HAP-1 (cell line): Measurements from ENCODE around the gene CNP.

Experiments used
- DNase-seq, 2 experiments: peaks; one replicate each; pipeline ENCODE4 v3.0.0-alpha.2; 2016 to 2020; ENCODE audit warnings: low spot score in 2 of 2
- H3K27me3 ChIP-seq: fragments of 250-450 bp; sonication (Bioruptor Pico); 2 replicates; pipeline ENCODE4 v1.5.1; 2020; ENCODE audit warnings: low read depth, mild to moderate bottlenecking, moderate library complexity
- H3K36me3 ChIP-seq: fragments of 250-450 bp; sonication (Bioruptor Pico); replicated peaks from 2 replicates; pipeline ENCODE4 v1.5.1; 2020; ENCODE audit warnings: mild to moderate bottlenecking
- H3K4me1 ChIP-seq: fragments of 250-450 bp; sonication (Bioruptor Pico); 2 replicates; pipeline ENCODE4 v1.5.1; 2020; ENCODE audit warnings: mild to moderate bottlenecking
- H3K4me3 ChIP-seq: fragments of 250-450 bp; sonication (Bioruptor Pico); 2 replicates; pipeline ENCODE4 v1.5.1; 2020; ENCODE audit warnings: mild to moderate bottlenecking, moderate library complexity
- H3K9me3 ChIP-seq: fragments of 250-450 bp; sonication (Bioruptor Pico); 2 replicates; pipeline ENCODE4 v1.5.1; 2020; ENCODE audit warnings: mild to moderate bottlenecking, moderate library complexity
- in situ Hi-C: fragments of 300-500 bp; cut with MboI; formaldehyde crosslinking; loops from 3 replicates; pipeline ENCODE4 v1.14.3; 2020; ENCODE audit warnings: low sequenced_read_pairs, inconsistent platforms, mixed read lengths

Gene CNP

GRCh38 chr17:41972571-41973407 lies 6.2 kb downstream of the CNP start:
- in situ Hi-C loops: no loop called here
- Histone ChIP-seq H3K9me3 (no peaks in the 10 kb centered on the region), H3K27me3 (no peaks in the 10 kb centered on the region), H3K4me1 (no peaks in the 10 kb centered on the region; the same call in 1 of the 2 replicates), H3K36me3 (peaks cover 92% of the 10 kb centered on the region), H3K4me3 (no peak overlapping the region)
- no peak for DNase-seq

DNA sequence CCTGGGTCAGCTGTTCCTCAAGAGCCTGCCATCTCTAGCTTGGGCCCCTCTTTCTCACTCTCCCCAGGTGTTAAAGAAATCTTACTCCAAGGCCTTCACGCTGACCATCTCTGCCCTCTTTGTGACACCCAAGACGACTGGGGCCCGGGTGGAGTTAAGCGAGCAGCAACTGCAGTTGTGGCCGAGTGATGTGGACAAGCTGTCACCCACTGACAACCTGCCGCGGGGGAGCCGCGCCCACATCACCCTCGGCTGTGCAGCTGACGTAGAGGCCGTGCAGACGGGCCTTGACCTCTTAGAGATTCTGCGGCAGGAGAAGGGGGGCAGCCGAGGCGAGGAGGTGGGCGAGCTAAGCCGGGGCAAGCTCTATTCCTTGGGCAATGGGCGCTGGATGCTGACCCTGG lies 6.8 kb downstream of the CNP start:
- Histone ChIP-seq H3K4me1 (no peaks in the 10 kb centered on the region), H3K36me3 (peaks cover 92% of the 10 kb centered on the region), H3K27me3 (no peaks in the 10 kb centered on the region), H3K4me3 (no peak overlapping the region), H3K9me3 (no peaks in the 10 kb centered on the region)
- DNase-seq: no peak
- in situ Hi-C loops: no loop called here

- Histone ChIP-seq H3K36me3 (peaks cover 92% of the 10 kb centered on the region), H3K9me3 (no peaks in the 10 kb centered on the region), H3K4me1 (no peaks in the 10 kb centered on the region), H3K27me3 (no peaks in the 10 kb centered on the region), H3K4me3 (no peak overlapping the region)
- in situ Hi-C loops: no loop called here
- no peak for DNase-seq
These were observed 7.4 kb downstream of the CNP start for GRCh38 chr17:41974031-41974430.

DNA sequence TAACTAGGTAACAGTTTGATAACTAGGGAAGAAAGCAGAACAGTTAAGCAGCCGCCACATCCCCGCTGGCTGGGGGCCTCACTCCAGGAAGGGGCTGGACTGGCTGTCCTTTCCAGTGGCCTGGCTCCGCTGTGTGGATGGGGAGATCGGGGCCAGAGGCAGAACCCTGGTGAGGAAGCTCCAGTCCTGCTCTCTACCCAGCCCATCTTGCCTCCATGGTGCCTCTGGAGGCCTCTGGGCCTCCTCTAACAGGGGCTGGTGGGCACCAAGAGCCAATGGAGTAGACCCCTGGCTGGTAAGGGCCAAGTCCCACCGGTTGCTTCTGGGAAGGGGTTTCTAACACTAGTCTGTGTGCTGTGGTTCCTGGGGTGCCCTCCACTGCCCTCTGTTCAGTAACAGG lies 8.1 kb downstream of the CNP start:
- H3K27me3 ChIP-seq: no peaks in the 10 kb centered on the region
- peaks cover 90% of the 10 kb centered on the region for H3K36me3 ChIP-seq
- no peak for DNase-seq
- H3K4me3 ChIP-seq: no peak overlapping the region
- in situ Hi-C loops: no loop called here
- no peaks in the 10 kb centered on the region for H3K9me3 ChIP-seq
- H3K4me1 ChIP-seq: no peaks in the 10 kb centered on the region

DNA sequence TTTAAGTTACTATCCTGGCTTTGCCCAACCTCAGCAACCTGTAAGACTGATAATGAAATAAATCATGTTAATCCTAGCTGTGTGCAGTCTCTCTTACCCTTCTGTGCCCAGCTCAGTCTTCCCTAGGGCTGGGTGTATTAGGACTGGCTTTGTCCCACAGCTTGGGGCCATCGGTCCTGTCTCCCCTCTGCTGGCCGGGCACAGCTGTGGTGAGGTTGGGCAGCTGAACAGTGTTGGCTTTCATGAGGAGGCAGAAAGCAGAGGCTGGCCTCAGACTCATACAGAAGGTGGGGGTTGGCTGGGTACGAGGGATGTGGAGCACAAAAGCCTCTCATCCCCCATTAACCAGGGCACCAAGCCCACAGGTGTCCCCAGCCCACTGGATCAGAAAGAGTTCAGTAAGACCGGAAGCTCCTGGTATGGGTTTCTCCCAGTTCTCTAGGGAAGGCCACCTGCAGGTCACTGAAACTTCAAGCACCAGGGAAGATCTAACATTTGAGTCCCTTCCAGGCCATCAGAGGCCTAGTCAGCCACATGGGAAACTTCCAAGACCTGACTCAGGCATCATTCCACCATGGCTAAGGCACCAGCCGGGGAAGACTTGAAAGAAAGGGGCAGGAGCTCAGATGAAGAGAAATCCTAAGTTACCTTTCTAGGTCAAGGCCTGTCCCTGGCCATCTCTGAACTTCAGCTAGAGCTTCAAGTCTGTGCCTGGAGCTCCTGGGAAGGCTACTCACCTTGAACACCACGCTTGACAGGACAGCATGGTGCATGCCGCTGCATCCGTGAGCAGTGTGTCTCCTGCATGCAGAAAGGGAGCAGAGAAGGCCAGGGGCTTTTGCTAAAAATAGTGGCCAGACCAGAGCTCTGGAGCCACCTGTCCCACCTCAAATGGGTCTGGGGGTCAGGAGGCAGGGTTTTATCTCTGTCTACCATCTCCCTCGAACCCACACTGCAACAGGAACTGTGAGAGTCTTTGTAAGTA lies 8.8 kb downstream of the CNP start:
- in situ Hi-C loops: no loop called here
- no peak for DNase-seq
- H3K9me3 ChIP-seq: no peaks in the 10 kb centered on the region
- no peak overlapping the region for H3K4me3 ChIP-seq
- no peaks in the 10 kb centered on the region for H3K27me3 ChIP-seq
- H3K36me3 ChIP-seq: peaks cover 89% of the 10 kb centered on the region
- H3K4me1 ChIP-seq: no peaks in the 10 kb centered on the region

DNA sequence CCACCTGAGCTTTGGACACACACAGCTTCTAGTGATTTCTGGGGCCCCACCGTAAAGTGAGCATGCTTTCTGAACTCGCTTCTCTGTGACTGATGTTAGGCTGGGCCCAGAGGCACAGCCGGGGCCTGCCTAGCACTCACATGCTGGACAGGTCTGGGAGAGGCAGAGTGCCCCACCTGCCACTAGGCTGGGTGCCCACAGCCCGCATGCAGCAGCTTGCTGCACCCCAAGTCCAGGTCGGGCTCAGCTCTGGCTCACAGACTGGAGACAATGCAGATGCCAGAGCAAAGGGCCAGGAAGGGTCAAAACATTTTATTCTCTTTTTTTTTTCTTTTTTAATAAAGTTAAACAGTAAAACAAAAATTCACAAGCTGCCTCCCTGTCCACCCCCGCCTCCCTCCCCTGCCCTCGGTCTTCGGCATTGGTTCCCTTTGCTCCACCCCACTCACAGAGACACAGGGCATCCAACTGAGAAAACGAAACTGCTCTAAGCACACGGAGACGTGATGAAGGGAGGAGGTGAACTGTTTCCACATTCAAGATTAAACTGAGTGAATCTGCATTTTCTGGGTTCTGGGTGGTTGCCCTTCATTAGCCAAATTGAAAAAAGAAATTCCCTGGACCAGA lies 9.7 kb downstream of the CNP start:
- Histone ChIP-seq H3K4me1 (no peaks in the 10 kb centered on the region), H3K4me3 (no peak overlapping the region), H3K9me3 (no peaks in the 10 kb centered on the region), H3K27me3 (no peaks in the 10 kb centered on the region), H3K36me3 (peaks cover 91% of the 10 kb centered on the region)
- no peak for DNase-seq
- in situ Hi-C loops: no loop called here

DNA sequence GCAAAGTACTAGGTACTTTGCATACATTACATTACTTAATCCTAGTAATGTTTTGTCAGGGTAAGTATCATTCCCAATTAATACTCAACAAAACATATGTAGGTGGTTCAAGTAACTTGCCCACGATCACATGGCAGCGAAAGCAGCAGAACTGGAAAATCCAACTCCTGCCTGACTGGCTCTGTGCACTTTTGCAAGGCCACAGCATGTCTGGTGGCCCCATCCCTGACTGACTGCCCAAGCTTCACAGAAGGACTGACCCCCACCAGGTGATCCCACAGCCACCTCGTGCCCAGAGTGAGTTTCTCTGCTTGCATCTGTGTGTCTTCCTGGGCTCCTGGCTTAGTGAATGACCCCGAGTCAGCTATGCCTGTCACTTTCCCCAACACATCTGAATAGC lies 11.4 kb downstream of the CNP start:
- Histone ChIP-seq H3K9me3 (no peaks in the 10 kb centered on the region), H3K27me3 (no peaks in the 10 kb centered on the region), H3K36me3 (peaks cover 90% of the 10 kb centered on the region), H3K4me1 (no peaks in the 10 kb centered on the region), H3K4me3 (no peak overlapping the region)
- in situ Hi-C loops: no loop called here
- no peak for DNase-seq

GRCh38 chr17:41982026-41982760 lies 15.6 kb downstream of the CNP start:
- Histone ChIP-seq H3K27me3 (no peaks in the 10 kb centered on the region), H3K36me3 (peaks cover 82% of the 10 kb centered on the region), H3K4me3 (no peak overlapping the region), H3K9me3 (no peaks in the 10 kb centered on the region), H3K4me1 (no peaks in the 10 kb centered on the region)
- in situ Hi-C loops: no loop called here
- no peak for DNase-seq

GRCh38 chr17:41984454-41984853 lies 17.9 kb downstream of the CNP start:
- Histone ChIP-seq H3K4me3 (no peak overlapping the region), H3K27me3 (no peaks in the 10 kb centered on the region), H3K4me1 (no peaks in the 10 kb centered on the region), H3K9me3 (no peaks in the 10 kb centered on the region), H3K36me3 (peaks cover 81% of the 10 kb centered on the region)
- in situ Hi-C loops: no loop called here
- no peak for DNase-seq

DNA sequence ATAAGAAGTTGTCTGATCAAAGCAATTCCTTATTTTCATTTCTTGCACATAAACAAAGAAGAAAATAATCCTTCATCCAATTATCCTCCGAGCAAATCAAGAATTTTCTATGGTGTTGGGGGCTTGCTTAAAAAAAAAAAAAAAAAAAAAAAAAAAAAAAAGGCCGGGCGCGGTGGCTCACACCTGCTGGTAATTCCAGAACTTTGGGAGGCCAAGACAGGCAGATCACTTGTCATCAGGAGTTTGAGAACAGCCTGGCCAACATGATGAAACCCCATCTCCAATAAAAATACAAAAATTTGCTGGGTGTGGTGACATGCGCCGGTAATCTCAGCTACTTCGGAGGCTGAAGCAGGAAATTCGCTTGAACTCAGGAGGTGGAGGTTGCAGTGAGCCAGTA lies 19.3 kb downstream of the CNP start:
- in situ Hi-C loops: no loop called here
- no peaks in the 10 kb centered on the region for H3K9me3 ChIP-seq
- H3K4me3 ChIP-seq: no peak overlapping the region
- H3K27me3 ChIP-seq: no peaks in the 10 kb centered on the region
- no peaks in the 10 kb centered on the region for H3K4me1 ChIP-seq
- no peak for DNase-seq
- peaks cover 84% of the 10 kb centered on the region for H3K36me3 ChIP-seq

- Histone ChIP-seq H3K4me1 (no peaks in the 10 kb centered on the region), H3K36me3 (peaks cover 84% of the 10 kb centered on the region), H3K9me3 (no peaks in the 10 kb centered on the region), H3K27me3 (no peaks in the 10 kb centered on the region), H3K4me3 (no peak overlapping the region)
- in situ Hi-C loops: no loop called here
- DNase-seq: no peak
These were observed 20.0 kb downstream of the CNP start for GRCh38 chr17:41986634-41987033.

DNA sequence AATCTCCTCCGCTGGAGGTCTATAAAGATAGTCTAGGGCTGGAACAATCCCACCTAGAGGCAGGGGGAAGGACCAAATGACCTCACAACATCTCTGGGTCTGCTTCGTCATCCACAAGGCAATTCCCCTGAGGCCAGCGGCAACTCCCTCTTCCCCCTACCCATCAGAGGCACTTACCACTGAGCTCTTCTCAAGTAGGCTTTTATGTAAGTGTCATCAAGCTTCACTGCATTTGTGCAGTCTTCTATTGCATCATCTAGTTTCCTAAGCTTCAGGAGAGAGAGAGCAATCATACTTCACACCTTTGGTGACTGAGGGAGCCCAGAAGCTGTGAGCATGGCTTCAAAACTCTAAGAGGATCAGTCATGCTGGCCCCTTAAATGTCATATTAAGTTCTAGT lies 21.0 kb downstream of the CNP start:
- Histone ChIP-seq H3K9me3 (no peaks in the 10 kb centered on the region), H3K36me3 (peaks cover 84% of the 10 kb centered on the region), H3K4me3 (no peak overlapping the region), H3K27me3 (no peaks in the 10 kb centered on the region), H3K4me1 (no peaks in the 10 kb centered on the region)
- no peak for DNase-seq
- in situ Hi-C loops: no loop called here

GRCh38 chr17:41988418-41988817 lies 21.8 kb downstream of the CNP start:
- Histone ChIP-seq H3K27me3 (no peaks in the 10 kb centered on the region), H3K4me1 (no peaks in the 10 kb centered on the region), H3K9me3 (no peaks in the 10 kb centered on the region), H3K36me3 (peaks cover 84% of the 10 kb centered on the region), H3K4me3 (no peak overlapping the region)
- DNase-seq: no peak
- in situ Hi-C loops: no loop called here
